Small intestine (tissue), 7 donors: Measurements from ENCODE around the gene PDE6G. TPM values are rescaled to one million over a fixed set of nuclear protein-coding genes. Genes with fewer than 3 reads are reported as not detected.

ENCODE experiments used
- DNase-seq, 2 donors: peaks; one replicate each; pipeline versions ENCODE4 v3.0.0 to v3.0.0-alpha.2; 2013
- FAIRE-seq: peaks from 2 replicates; lab custom pipeline; 2012; peaks lifted over from hg19 to GRCh38; lab: Jason Lieb, UNC
- H3K27ac ChIP-seq, 3 donors: one replicate each; pipeline ENCODE4 v1.5.1; 2013; ENCODE audit warnings: low read length in 2 of 3, mild to moderate bottlenecking in 2 of 3, control low read depth in 1 of 3, inconsistent platforms in 1 of 3, low read depth in 1 of 3, moderate library complexity in 1 of 3
- H3K27me3 ChIP-seq, 3 donors: one replicate each; pipeline ENCODE4 v1.6.1; 2013; ENCODE audit warnings: low read length in 3 of 3, inconsistent platforms in 1 of 3; ENCODE audit not compliant: control insufficient read depth in 3 of 3, insufficient read depth in 3 of 3
- H3K36me3 ChIP-seq, 3 donors: one replicate each; pipeline ENCODE4 v1.6.1; 2013; ENCODE audit warnings: low read length in 3 of 3, inconsistent platforms in 1 of 3, low read depth in 1 of 3, mild to moderate bottlenecking in 1 of 3, moderate library complexity in 1 of 3; ENCODE audit not compliant: control insufficient read depth in 3 of 3, insufficient read depth in 2 of 3
- H3K4me1 ChIP-seq, 3 donors: one replicate each; pipeline ENCODE4 v1.6.1; 2013; ENCODE audit warnings: low read length in 2 of 3, inconsistent platforms in 1 of 3, low read depth in 1 of 3, mild to moderate bottlenecking in 1 of 3, moderate library complexity in 1 of 3; ENCODE audit not compliant: control insufficient read depth in 3 of 3, insufficient read depth in 2 of 3
- H3K4me3 ChIP-seq, 3 donors: one replicate each; pipeline ENCODE4 v1.5.1; 2013; ENCODE audit warnings: low read length in 3 of 3, control low read depth in 1 of 3, inconsistent platforms in 1 of 3, low read depth in 1 of 3, mild to moderate bottlenecking in 1 of 3, moderate library complexity in 1 of 3
- H3K9me3 ChIP-seq, 2 donors: one replicate each; pipeline ENCODE4 v1.6.1; 2013; ENCODE audit warnings: low read depth in 1 of 2, low read length in 1 of 2; ENCODE audit not compliant: control insufficient read depth in 2 of 2, insufficient read depth in 1 of 2
- WGBS, 3 donors: extraction: QIAGEN DNeasy Blood & Tissue Kit; methylation state at CpG; one replicate each; pipeline ENCODE4 v1.1.7; 2013; 5-methylcytosine and 5-hydroxymethylcytosine counted together
- polyA plus RNA-seq, 4 donors: library from polyadenylated mRNA; stranded (reverse) in 3 of 4; unstranded in 1 of 4; fragments of 200-250 nt in 3 of 4; fragments of 120-200 nt in 1 of 4; gene quantifications; one replicate each; pipeline versions ENCODE4 v1.2.1 to v1.2.3, GENCODE V29; 2013
- donor health status: healthy with polysubstance abuse.
- donor health status: control.
- donor health status: control.
- donor health status: Bipolar disorder and iron deficiency.
- donor health status: healthy.

PDE6G gene
- polyA plus RNA-seq, 4 donors = 1.4 to 7.8 (median 2.8) TPM; not detected in 1

DNA sequence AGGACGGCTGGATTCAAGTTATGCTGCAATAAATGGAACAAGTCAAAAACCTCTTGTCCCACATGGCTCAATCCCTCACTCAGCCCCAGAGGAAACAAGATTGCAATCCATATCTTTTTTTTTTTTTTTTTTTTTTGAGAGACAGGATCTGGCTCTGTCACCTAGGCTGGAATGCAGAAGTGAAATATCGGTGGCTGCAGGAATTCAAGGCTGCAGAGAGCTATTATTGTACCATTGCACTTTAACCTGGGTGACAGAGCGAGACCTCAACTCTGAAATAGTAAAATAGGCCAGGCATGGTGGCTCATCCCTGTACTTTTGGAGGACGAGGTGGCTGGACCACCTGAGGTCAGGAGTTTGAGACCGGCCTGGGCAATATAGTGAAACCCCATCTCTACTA lies 2.7 kb upstream of the PDE6G start:
- H3K4me3 ChIP-seq = no peak overlapping the region
- WGBS, 3 donors = 50 to 76% (median 63%) methylated on average over 5 of the region's 5 CpGs
- no peaks in the 10 kb centered on the region for H3K27me3 ChIP-seq
- no peaks in the 10 kb centered on the region for H3K9me3 ChIP-seq
- FAIRE-seq (no peak), DNase-seq (no peak)
- H3K27ac ChIP-seq = no peak overlapping the region
- peaks cover 0 to under 1% (median 0%) of the 10 kb centered on the region in 3 donors for H3K36me3 ChIP-seq
- H3K4me1 ChIP-seq = no peaks in the 10 kb centered on the region

DNA sequence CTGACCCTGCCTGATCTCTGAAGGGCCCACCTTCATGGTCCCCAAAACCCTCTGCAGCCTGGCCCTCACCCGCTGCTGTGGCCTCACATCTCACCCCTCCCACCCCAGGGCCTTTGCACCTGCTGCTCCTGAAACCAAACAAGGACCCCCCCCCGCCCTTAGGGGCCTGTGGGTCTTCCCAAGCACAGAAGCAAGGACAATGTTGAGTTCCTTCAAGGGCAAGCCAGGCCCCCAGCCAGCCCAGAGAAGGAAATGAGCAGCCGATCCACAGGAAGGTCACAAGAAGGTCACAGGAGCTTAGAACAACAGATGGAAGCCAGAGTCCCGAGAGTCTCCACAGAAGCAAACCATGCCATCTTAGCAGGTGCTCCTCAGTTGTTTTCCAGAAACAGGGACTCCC lies 493 bp upstream of the PDE6G start:
- Histone ChIP-seq H3K27ac (no peak overlapping the region), H3K9me3 (no peaks in the 10 kb centered on the region), H3K36me3 (no peaks in the 10 kb centered on the region), H3K27me3 (peaks cover 0 to 9% (median 0%) of the 10 kb centered on the region in 3 donors), H3K4me3 (no peak overlapping the region), H3K4me1 (peaks cover 0 to 2% (median 0%) of the 10 kb centered on the region in 3 donors)
- FAIRE-seq = no peak
- DNase-seq = no peak
- 57 to 75% (median 62%) methylated on average over 4 of the region's 4 CpGs for WGBS, 3 donors

DNA sequence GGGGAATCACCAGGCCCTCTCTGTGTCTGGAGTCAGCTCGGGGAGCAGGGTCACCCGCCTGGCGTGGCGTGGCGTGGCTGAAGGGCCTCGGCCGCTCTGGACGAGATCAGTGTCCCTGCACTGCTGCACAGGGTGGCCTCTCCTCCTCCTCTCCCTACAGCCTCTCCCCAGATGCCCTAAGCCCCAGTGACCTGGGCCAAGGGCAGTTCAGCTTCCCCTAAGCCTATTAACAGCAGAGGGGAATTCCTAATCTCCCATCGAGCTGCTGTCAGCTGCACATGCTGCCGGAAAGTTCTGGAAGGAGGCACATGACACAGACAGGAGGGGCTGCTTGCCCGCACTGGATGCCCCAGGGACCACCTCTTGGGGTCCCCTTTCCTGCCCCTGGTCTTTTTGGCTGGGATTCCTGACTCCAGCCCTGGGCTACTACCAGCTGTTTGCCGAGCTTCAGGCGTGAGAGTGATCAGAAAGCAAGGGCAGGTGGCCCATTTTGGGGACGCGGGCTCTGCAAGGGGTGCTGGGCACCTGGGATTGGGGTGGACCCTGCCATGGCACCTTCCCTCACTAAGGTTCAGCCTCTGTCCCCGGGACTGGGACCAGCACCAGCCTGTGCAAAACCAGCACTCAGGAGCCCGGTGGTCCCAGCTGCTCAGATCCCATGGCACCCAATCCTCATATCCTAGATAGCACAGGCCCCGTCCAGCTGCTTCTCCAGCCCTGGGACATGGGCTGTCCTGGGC lies 794 bp downstream of the PDE6G start:
- H3K27ac ChIP-seq = no peak overlapping the region
- peaks cover 0 to 9% (median 0%) of the 10 kb centered on the region in 3 donors for H3K27me3 ChIP-seq
- H3K9me3 ChIP-seq = no peaks in the 10 kb centered on the region
- no peak overlapping the region for H3K4me3 ChIP-seq
- H3K4me1 ChIP-seq = peaks cover 0 to 2% (median 0%) of the 10 kb centered on the region in 3 donors
- no peaks in the 10 kb centered on the region for H3K36me3 ChIP-seq
- DNase-seq (no peak), FAIRE-seq (no peak)
- WGBS, 3 donors = 81 to 84% (median 82%) methylated on average over 18 of the region's 18 CpGs

DNA sequence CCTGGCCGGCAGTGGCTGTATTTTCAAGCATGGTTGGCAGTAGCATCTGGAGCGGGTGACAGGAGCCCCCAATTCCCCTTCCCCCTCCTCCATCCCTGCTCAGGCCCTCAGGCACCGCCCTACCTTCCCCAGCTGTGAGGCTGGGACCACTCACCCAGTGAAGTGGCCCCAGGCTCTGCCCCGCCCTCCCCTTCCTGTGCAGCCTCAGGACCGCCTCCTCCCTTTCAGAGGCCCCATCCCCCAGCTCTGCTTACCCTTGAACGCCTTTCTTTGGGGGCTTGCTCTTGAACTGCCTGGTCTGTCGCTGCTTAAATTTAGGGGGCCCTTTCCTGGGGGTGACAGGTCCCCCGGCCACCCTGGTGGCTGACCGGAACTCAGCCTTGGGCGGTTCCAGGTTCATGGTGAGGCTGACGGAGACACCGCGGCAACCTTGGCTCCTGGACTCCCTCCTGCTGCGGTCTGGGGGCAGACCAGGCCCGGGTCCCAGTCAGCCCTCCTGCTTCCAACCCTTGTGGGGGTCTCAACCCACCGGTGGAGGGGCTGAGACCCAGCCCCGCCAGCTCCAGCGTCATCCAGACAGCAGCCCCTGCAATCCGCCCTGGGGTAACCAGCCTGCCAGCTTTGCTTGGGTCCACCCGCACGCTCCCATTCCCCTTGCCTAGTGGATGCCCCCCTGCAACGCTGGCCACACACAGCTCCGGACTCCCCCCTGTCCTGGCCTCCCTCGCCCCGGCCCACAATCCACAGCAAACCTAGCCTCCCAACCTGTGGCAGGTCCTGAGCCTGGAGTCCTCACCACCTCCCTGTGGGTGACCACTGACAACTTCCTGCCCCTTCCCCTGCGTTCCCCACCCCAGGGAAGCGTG lies 3.2 kb downstream of the PDE6G start:
- H3K4me1 ChIP-seq = peaks cover 0 to 2% (median 0%) of the 10 kb centered on the region in 3 donors
- H3K4me3 ChIP-seq = peak overlapping the region in 1 of 3 donors; percentile 25
- no peak for FAIRE-seq
- DNase-seq = no peak
- peaks cover 0 to 14% of the 10 kb centered on the region in 2 donors for H3K9me3 ChIP-seq
- no peaks in the 10 kb centered on the region for H3K36me3 ChIP-seq
- no peak overlapping the region for H3K27ac ChIP-seq
- peaks cover 2 to 23% (median 9%) of the 10 kb centered on the region in 3 donors for H3K27me3 ChIP-seq
- 29 to 56% (median 45%) methylated on average over 18 to 27 of the region's 27 CpGs for WGBS, 3 donors

DNA sequence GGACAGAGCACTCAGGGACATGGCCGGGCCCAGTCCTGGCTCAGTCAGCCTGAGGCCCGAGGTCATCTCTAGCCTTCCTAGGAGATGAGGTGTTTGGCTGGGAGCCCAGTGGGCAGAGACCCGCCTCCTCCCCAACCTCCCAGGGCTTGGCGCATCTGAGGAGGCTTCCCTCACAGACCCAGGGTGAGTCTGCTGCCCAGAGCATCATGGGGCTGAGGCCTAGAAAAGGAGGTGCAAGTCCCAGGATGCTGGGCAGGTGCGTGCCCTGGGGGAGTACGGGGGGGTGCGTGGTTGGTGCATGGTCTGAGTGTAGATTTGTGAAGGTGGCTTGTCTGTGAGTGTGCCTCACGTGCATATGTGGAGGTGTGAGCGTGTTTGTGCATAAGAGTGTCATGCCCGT lies 4.7 kb downstream of the PDE6G start:
- no peak overlapping the region for H3K4me3 ChIP-seq
- peaks cover 0 to 2% (median 0%) of the 10 kb centered on the region in 3 donors for H3K4me1 ChIP-seq
- H3K27me3 ChIP-seq = peaks cover 8 to 35% (median 15%) of the 10 kb centered on the region in 3 donors
- H3K36me3 ChIP-seq = no peaks in the 10 kb centered on the region
- WGBS, 3 donors = 74 to 80% (median 78%) methylated on average over 10 of the region's 10 CpGs
- no peak for DNase-seq
- no peak overlapping the region for H3K27ac ChIP-seq
- H3K9me3 ChIP-seq = peaks cover 0 to 18% of the 10 kb centered on the region in 2 donors
- no peak for FAIRE-seq

DNA sequence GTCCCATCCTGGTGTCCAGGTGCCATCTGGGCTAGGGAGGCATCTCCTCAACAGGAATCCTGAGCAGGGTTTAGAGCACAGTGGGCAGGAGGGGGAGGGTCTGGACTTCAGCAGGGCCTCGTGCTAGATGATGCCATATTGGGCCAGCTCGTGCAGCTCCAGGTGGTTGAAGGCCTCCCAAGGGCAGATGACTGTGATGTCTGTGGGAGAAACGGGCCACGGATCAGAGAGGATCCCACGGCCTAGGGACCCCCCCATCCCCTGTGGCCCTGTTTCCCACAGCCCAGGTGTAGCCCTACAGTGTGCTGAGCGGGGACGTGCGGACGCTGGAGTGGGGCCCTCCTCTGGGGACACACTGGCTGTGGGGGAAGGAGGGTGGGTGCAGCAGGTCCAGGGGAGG lies 5.4 kb downstream of the PDE6G start:
- WGBS, 3 donors = 66 to 77% (median 76%) methylated on average over 8 to 9 of the region's 9 CpGs
- Histone ChIP-seq H3K9me3 (peaks cover 0 to 18% of the 10 kb centered on the region in 2 donors), H3K36me3 (no peaks in the 10 kb centered on the region), H3K4me3 (no peak overlapping the region), H3K4me1 (peaks cover 0 to 2% (median 0%) of the 10 kb centered on the region in 3 donors), H3K27me3 (peaks cover 8 to 36% (median 15%) of the 10 kb centered on the region in 3 donors), H3K27ac (no peak overlapping the region)
- FAIRE-seq = no peak
- DNase-seq = no peak

DNA sequence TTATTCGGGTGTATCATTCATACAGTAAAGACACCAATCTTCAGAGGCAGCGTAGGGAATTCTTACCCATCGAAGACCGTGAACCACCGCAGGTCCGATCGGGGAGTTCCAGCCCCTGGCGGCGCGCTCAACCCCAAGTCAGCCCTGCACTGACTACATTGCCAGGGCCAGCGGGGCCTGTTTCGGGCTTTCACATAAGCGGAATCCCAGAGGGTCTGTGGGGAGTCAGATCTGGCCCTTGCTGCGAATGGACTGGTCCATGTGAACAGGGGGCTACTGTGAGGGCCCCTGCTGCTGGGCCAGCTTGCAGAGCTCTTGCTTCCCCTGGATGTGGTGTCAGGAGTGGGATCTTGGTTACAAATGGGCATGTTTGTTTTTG lies 7.6 kb downstream of the PDE6G start:
- H3K36me3 ChIP-seq = no peaks in the 10 kb centered on the region
- H3K27ac ChIP-seq = no peak overlapping the region
- H3K27me3 ChIP-seq = peaks cover 8 to 36% (median 15%) of the 10 kb centered on the region in 3 donors
- no peak overlapping the region for H3K4me3 ChIP-seq
- 66 to 74% (median 70%) methylated on average over 14 of the region's 14 CpGs for WGBS, 3 donors
- peaks cover 0 to 2% (median 0%) of the 10 kb centered on the region in 3 donors for H3K4me1 ChIP-seq
- FAIRE-seq (no peak), DNase-seq (no peak)
- peaks cover 0 to 18% of the 10 kb centered on the region in 2 donors for H3K9me3 ChIP-seq

DNA sequence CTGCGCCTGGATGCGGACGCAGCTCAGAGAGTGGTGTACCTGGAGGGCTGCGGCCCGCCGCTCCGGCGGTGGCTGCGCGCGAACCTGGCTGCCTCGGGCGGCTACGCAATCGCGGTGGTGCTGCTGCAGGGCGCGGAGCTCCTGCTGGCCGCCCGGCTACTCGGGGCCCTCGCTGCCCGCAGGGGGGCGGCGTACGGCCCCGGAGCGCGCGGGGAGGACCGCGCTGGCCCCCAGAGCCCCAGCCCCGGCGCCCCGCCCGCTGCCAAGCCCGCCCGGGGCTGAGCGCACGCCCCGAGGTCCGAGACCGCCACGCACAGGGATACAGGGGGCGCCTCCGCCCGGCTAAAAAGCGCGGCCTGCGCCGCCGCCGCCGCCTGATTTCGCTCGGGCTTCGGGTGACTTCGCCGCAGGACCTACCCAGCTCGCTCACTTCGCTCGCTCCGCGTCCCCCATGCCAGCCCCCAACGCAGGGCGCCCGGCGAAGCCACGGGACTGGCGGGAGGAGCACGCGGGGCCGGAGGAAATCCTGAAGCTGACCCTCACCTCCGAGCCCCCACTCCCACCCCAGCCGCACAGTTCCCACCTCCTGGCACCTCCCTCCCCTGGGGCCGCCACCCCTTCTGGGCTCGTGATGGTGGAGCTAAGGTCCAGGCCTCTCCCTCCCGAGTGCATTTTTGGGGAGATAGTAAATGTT lies 8.2 kb downstream of the PDE6G start:
- Histone ChIP-seq H3K27me3 (peaks cover 8 to 33% (median 15%) of the 10 kb centered on the region in 3 donors), H3K36me3 (no peaks in the 10 kb centered on the region), H3K27ac (no peak overlapping the region), H3K4me3 (no peak overlapping the region), H3K4me1 (peaks cover 0 to 2% (median 0%) of the 10 kb centered on the region in 3 donors), H3K9me3 (peaks cover 0 to 18% of the 10 kb centered on the region in 2 donors)
- 11 to 40% (median 31%) methylated on average over 56 to 78 of the region's 78 CpGs for WGBS, 3 donors
- FAIRE-seq (no peak), DNase-seq (no peak)
